GM12891 (cell line): ENCODE measurements around the gene TMPRSS7.

Experiments
- DNase-seq: peaks from one replicate; pipeline ENCODE4 v3.0.0; 2011; ENCODE audit warnings: low spot score; ENCODE audit not compliant: insufficient read length
- FAIRE-seq: peaks from 2 replicates; lab custom pipeline; 2011; peaks lifted over from hg19 to GRCh38; lab: Jason Lieb, UNC
- PAX5 ChIP-seq: IDR thresholded peaks from 2 replicates; pipeline ENCODE4 v1.6.1; 2011; ENCODE audit warnings: low read length, moderate library complexity, mild to moderate bottlenecking; ENCODE audit not compliant: insufficient read depth, severe bottlenecking
- POLR2A ChIP-seq: IDR thresholded peaks from 2 replicates; pipeline ENCODE4 v1.6.1; 2011; ENCODE audit warnings: low read depth, low read length, control low read depth
- POLR2AphosphoS5 ChIP-seq: IDR thresholded peaks from 2 replicates; pipeline ENCODE4 v1.6.1; 2011; ENCODE audit warnings: low read depth, low read length, control low read depth
- POU2F2 ChIP-seq: IDR thresholded peaks from 2 replicates; pipeline ENCODE4 v1.6.1; 2011; ENCODE audit warnings: low read depth, mild to moderate bottlenecking, control low read depth, low read length, moderate library complexity
- SPI1 ChIP-seq: IDR thresholded peaks from 2 replicates; pipeline ENCODE4 v1.6.1; 2011; ENCODE audit warnings: low read depth, low read length, control low read depth
- TAF1 ChIP-seq: IDR thresholded peaks from 2 replicates; pipeline ENCODE4 v1.6.1; 2011; ENCODE audit warnings: low read depth, low read length, control low read depth

TMPRSS7 gene

GRCh38 chr3:112115161-112115739, 80.7 kb downstream of the TMPRSS7 start:
- FAIRE-seq (peak; percentile 82), DNase-seq (no peak)
- peak; percentile 26; the same call in 1 of the 2 replicates for TF ChIP-seq TAF1
- 0 out of 2 replicates have a peak, but pooled peaks have one; percentile 21 for TF ChIP-seq SPI1
- TF ChIP-seq PAX5: no peak
- peak; percentile 68 for TF ChIP-seq POLR2A
- peak; percentile 42 for TF ChIP-seq POU2F2
- TF ChIP-seq POLR2AphosphoS5: peak; percentile 43; the same call in 1 of the 2 replicates

GRCh38 chr3:112115806-112116383, 81.4 kb downstream of the TMPRSS7 start:
- DNase-seq (no peak), FAIRE-seq (peak; percentile 69)
- TF ChIP-seq POU2F2: 0 out of 2 replicates have a peak, but pooled peaks have one; percentile 14
- peak; percentile 34; the same call in 1 of the 2 replicates for TF ChIP-seq POLR2A
- no peak for TF ChIP-seq PAX5
- peak; percentile 27; the same call in 1 of the 2 replicates for TF ChIP-seq SPI1
- TF ChIP-seq TAF1: no peak
- no peak for TF ChIP-seq POLR2AphosphoS5

- FAIRE-seq: peak; percentile 16
- DNase-seq: no peak
- TF ChIP-seq POLR2AphosphoS5 (no peak), SPI1 (no peak), PAX5 (no peak), POLR2A (no peak), POU2F2 (no peak), TAF1 (0 out of 2 replicates have a peak, but pooled peaks have one; percentile 24)
Observed at GRCh38 chr3:112116748-112117186, 82.2 kb downstream of the TMPRSS7 start.

GRCh38 chr3:112117415-112117814, 82.9 kb downstream of the TMPRSS7 start:
- no peak for DNase-seq

GRCh38 chr3:112117841-112118571, 83.5 kb downstream of the TMPRSS7 start:
- TF ChIP-seq POLR2AphosphoS5: no peak
- TF ChIP-seq SPI1: peak; percentile 33; the same call in 1 of the 2 replicates
- TF ChIP-seq POU2F2: no peak
- no peak for TF ChIP-seq PAX5
- 0 out of 2 replicates have a peak, but pooled peaks have one; percentile 8 for TF ChIP-seq TAF1
- TF ChIP-seq POLR2A: 0 out of 2 replicates have a peak, but pooled peaks have one; percentile 16
- DNase-seq: no peak
- peak; percentile 86 for FAIRE-seq

More at GRCh38 chr3:112117415-112117814, 82.9 kb downstream of the TMPRSS7 start:
- no peak for TF ChIP-seq TAF1
- FAIRE-seq: no peak

- TF ChIP-seq PAX5 (no peak), SPI1 (no peak), POLR2A (no peak; the same call in 1 of the 2 replicates), POU2F2 (no peak), POLR2AphosphoS5 (no peak), TAF1 (no peak)
- no peak for FAIRE-seq
- no peak for DNase-seq
Observed at GRCh38 chr3:112119962-112120836, 85.7 kb downstream of the TMPRSS7 start.

GRCh38 chr3:112121577-112122547, 87.3 kb downstream of the TMPRSS7 start:
- TF ChIP-seq TAF1 (no peak), SPI1 (0 out of 2 replicates have a peak, but pooled peaks have one; percentile 18)
- FAIRE-seq (peak; percentile 5), DNase-seq (no peak)

GRCh38 chr3:112122870-112123269, 88.3 kb downstream of the TMPRSS7 start:
- TF ChIP-seq POLR2AphosphoS5: peak; percentile 48; the same call in 1 of the 2 replicates
- TF ChIP-seq POU2F2: no peak
- TF ChIP-seq POLR2A: peak; percentile 15; the same call in 1 of the 2 replicates
- TF ChIP-seq PAX5: no peak
- FAIRE-seq (no peak), DNase-seq (no peak)

GRCh38 chr3:112123548-112123947, 89.0 kb downstream of the TMPRSS7 start:
- FAIRE-seq (peak; percentile 62), DNase-seq (no peak)
- peak; percentile 85 for TF ChIP-seq SPI1
- TF ChIP-seq TAF1: no peak
